AG04449 (cell line): ENCODE measurements around the gene RAB11FIP4.

Experiments used
- CTCF ChIA-PET: fragments of 350-600 bp; formaldehyde crosslinking; extraction: SDS; loops from one replicate; lab custom pipeline; 2021; ENCODE audit warnings: antibody characterized with exemption; lab: Yijun Ruan, JAX
- POLR2A ChIA-PET: fragments of 400-600, 350-600 bp; formaldehyde crosslinking; extraction: SDS; loops from one replicate; lab custom pipeline; 2020; ENCODE audit warnings: antibody characterized with exemption, inconsistent platforms; lab: Yijun Ruan, JAX
- DNase-seq: peaks from one replicate; pipeline ENCODE4 v3.0.0-alpha.2; 2010; ENCODE audit warnings: low read depth, low spot score
- H3K4me3 ChIP-seq: 2 replicates; pipeline ENCODE4 v1.5.1; 2011; ENCODE audit warnings: low read depth, mild to moderate bottlenecking, control low read depth, low read length
- CTCF ChIP-seq: IDR thresholded peaks from one replicate; pipeline ENCODE4 v1.5.1; 2011; ENCODE audit warnings: mild to moderate bottlenecking, moderate library complexity, low read length, control low read depth, inconsistent platforms; ENCODE audit not compliant: insufficient read depth; ENCODE audit errors: missing control alignments

The RAB11FIP4 gene

DNA sequence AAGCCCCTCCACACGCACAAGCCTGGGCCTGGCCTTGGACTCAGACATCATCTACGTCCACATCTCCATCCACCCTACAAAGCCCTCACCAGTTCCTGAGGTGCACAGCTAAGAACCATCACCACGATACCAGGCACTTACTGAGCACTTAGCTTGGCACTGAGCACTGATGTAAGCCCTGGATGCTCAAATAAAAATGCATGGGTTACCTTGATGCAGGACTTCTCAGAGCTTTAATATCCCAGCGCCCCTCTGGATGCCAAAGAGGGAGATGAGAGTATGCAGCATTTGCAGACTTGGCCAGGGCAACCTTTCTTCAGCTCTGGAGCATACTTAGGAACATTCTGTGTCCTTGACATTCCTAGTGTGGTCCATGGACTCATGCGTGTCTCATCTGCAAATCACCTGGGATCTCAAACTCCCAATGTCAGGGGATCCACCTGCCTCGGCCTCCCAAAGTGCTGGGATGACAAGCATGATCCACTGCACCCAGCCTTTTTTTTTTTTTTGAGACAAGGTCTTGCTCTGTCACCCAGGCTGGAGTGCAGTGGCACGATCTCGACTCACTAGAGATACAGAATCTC is 69.8 kb downstream of the RAB11FIP4 start:
- DNase-seq, result no peak
- POLR2A ChIA-PET, result no interaction called here
- no peak for TF ChIP-seq CTCF
- CTCF ChIA-PET, result no interaction called here
- H3K4me3 ChIP-seq, result no peak overlapping the region

DNA sequence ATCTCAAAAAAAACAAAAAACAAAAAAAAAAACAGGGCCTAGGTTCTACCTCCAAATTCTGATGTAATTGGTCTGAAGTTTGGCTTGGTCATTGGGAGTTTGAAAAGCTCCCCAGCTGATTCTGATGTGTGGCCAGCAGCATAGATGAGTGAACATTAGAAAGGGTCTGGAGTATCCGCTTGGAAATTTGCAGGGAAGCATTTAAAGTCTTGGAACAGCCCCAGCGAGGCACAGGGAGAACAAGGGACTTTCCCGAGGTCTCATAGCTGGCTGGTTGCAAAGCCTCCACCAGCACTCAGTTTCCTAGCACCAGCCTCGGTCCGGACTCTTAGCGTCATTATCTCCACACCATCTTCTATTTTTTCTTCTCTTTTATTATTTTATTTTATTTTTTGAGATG is 70.8 kb downstream of the RAB11FIP4 start:
- no peak for TF ChIP-seq CTCF
- ChIA-PET CTCF (interaction anchor here (1.1 to 1.7 kb wide), 2 partner anchors 25 to 62 kb away, joined by 3 to 5 read pairs; no protein-coding TSS in a partner anchor), POLR2A (no interaction called here)
- DNase-seq, result no peak
- no peak overlapping the region for H3K4me3 ChIP-seq

GRCh38 chr17:31466096-31466760 is 74.8 kb downstream of the RAB11FIP4 start:
- CTCF ChIA-PET, result interaction anchor here (0.9 kb wide), 1 partner anchor 9 kb away, joined by 3 read pairs; no protein-coding TSS in a partner anchor
- POLR2A ChIA-PET, result no interaction called here
- DNase-seq, result no peak
- no peak overlapping the region for H3K4me3 ChIP-seq
- TF ChIP-seq CTCF, result no peak

DNA sequence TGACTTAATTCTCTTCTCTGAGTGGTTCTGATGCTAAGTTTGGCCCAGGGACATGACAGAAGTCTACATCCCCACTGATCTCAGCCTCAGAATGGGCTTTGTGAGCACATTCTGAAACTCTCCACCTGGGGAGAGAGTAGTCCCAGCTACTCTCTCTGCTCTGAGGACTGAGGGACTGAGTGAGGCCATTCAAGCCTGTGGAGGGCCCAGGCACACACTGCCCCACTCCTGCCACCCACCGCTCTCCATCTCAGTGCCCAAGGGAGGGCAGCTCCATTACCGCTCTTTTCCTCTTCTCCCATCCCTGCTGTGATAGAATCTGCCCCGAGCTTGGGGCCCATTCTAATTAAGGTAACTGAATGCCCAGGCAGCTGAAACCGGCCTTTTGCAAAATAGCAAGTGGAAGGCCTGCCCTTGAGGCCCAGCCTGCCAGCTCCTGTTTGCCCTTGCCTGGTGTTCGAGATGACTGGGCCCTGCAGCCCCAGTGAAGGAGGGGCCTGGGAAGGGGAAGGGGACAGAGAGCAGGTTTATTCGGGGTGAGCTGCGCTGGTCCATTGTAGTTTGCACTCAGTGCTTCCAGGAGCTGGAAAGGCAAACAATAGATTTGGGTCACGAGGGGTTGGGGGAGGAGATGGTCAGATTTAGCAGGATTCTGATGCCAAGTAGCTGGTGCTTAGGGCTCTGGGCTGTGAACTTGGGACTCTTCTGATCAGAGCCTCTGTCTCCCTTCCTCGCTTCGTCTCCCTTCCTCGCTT is 76.2 kb downstream of the RAB11FIP4 start:
- ChIA-PET POLR2A (no interaction called here), CTCF (interaction anchor here (3.2 kb wide), 1 partner anchor 30 kb away, joined by 12 read pairs; no protein-coding TSS in a partner anchor)
- no peak overlapping the region for H3K4me3 ChIP-seq
- no peak for TF ChIP-seq CTCF
- no peak for DNase-seq

DNA sequence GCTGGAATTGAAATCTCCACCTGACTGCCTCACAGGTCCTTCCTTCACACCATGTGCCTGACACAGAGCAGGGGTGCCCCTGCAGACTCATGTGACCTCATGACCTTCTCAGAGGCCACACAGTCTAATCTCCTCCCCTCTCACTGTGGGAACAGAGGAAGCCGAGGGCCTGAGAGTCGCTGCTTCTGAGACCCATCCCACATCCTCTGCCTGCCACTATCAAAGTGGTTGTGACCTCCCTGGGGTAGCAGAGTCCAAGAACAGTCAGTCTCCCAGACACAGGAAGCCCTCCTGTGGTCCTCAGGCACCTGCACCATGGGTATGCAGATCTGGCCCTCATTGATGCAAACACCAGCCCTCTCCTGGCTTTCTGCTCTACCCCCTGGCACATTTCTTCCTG is 78.5 kb downstream of the RAB11FIP4 start:
- ChIA-PET POLR2A (no interaction called here), CTCF (interaction anchor here (0.7 to 3.2 kb wide), 3 partner anchors 32 to 373 kb away, joined by 3 to 12 read pairs (median 3); no protein-coding TSS in a partner anchor)
- no peak for DNase-seq
- TF ChIP-seq CTCF, result no peak
- H3K4me3 ChIP-seq, result no peak overlapping the region

DNA sequence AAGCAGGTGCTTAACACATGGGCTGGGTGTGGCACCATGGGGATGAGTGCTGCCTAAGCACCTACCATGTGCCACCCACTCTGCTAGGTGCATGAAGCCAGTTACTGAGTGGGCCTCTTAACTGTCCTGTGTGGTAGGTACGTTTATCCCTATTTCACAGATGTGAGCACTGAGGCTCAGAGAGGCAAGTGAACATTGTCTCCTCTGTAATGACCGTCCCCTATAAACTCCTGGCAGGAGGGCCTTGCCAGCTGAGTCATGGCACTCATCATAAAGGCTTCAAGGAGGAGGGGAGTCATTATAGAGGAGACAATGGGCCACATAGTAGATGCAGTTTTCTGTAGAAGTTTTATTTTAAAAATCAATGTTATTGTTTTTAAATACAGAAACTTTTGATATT is 79.1 kb downstream of the RAB11FIP4 start:
- no peak for DNase-seq
- ChIA-PET POLR2A (no interaction called here), CTCF (no interaction called here)
- no peak overlapping the region for H3K4me3 ChIP-seq
- no peak for TF ChIP-seq CTCF
